ENCODE measurements around the gene RAB28. TPM values are rescaled to one million over a fixed set of nuclear protein-coding genes. Genes with fewer than 3 reads are reported as not detected.
"Not testable (repeated sequence)": the region's sequence is repeated elsewhere in the genome, so short reads cannot be mapped to it uniquely, and the experiment has no call there.

RAB28 gene
- total RNA-seq, 1 donor, result 12.3 TPM

DNA sequence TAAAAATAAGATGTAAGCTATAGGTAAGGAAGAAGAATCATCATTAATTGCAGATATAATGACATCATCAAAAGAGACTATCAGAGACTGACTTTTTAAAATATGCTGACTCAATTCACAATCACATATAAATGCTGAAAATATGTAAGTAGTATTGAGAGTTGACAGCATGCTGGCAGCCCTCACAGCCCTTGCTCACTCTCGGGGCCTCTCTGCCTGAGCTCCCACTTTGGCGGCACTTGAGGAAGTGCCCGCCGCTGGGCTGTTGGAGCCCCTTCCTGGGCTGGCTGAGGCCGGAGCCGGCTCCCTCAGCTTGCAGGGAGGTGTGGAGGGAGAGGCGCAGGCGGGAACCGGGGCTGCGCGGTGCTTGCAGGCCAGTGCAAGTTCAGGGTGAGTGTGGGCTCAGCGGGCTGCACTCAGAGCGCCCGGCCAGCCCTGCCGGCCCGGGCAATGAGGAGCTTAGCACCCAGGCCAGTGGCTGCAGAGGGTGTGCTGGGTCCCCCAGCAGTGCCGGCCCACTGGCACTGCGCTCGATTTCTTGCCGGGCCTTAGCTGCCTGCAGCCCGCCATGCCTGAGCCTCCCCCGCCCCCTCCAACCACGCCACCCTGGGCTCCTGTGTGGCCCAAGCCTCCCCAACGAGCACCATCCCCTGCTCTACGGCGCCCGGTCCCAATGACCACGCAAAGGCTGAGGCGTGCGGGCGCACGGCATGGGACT, 68.9 kb downstream of the RAB28 start:
- H3K27me3 ChIP-seq (ENCODE audit: insufficient read depth, low read length), result no peaks in the 10 kb centered on the region
- no peaks in the 10 kb centered on the region for H4K20me1 ChIP-seq (ENCODE audit: insufficient read depth, low read length)
- peaks cover 3% of the 10 kb centered on the region for H3K79me2 ChIP-seq (ENCODE audit: insufficient read depth, low read length)
- H2AFZ ChIP-seq (ENCODE audit: low read length), result no peak overlapping the region
- H3K9me3 ChIP-seq (ENCODE audit: low read depth, low read length), result no peaks in the 10 kb centered on the region
- no peak overlapping the region for H3K4me3 ChIP-seq (ENCODE audit: insufficient read depth, low read length)
- H3K4me1 ChIP-seq (ENCODE audit: insufficient read depth, low read length), result no peaks in the 10 kb centered on the region
- no peak overlapping the region for H3K27ac ChIP-seq (ENCODE audit: low read depth, low read length)
- no peaks in the 10 kb centered on the region for H3K36me3 ChIP-seq (ENCODE audit: insufficient read depth, low read length)
- TF ChIP-seq, protein P1, sequence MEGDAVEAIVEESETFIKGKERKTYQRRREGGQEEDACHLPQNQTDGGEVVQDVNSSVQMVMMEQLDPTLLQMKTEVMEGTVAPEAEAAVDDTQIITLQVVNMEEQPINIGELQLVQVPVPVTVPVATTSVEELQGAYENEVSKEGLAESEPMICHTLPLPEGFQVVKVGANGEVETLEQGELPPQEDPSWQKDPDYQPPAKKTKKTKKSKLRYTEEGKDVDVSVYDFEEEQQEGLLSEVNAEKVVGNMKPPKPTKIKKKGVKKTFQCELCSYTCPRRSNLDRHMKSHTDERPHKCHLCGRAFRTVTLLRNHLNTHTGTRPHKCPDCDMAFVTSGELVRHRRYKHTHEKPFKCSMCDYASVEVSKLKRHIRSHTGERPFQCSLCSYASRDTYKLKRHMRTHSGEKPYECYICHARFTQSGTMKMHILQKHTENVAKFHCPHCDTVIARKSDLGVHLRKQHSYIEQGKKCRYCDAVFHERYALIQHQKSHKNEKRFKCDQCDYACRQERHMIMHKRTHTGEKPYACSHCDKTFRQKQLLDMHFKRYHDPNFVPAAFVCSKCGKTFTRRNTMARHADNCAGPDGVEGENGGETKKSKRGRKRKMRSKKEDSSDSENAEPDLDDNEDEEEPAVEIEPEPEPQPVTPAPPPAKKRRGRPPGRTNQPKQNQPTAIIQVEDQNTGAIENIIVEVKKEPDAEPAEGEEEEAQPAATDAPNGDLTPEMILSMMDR (IDR thresholded peaks at IDR 0.05; ENCODE audit: extremely low read depth, low read depth, low read length), result no peak
- no peak overlapping the region for H3K4me2 ChIP-seq (ENCODE audit: insufficient read depth, low read length)
- DNase-seq (ENCODE audit: insufficient read length, low spot score, missing footprints), result no peak

DNA sequence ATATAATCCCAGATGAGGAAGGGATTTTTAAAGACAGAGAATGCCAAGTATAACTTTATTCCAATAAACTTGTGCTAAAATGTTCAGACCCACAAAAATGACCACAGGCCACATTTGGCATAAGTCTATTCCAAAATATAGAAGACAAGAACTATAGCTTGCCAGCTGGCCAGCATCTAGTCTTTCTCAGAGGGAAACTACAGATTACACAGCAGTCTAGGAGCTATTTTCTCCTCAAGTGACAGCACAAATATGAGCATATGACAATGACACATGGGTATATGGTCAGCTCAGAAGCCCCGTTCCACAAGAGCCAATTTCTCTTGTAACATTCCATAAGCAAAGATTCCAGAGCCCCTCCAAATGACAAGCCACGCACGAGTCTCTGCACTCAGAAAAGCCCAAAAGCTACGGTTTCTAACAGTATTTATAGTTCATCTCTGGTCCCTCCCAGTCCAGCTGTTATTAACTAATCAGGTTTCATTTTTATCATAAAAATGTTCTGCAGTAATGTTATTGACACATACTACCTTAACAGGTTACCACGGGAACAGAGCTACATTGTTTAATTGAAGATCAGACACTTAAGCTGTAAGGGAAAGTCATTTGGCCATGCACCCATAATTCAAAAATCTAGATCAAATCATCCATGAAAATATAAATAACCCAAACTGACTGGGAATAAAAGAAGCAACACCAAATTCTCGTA, 70.3 kb downstream of the RAB28 start:
- Histone ChIP-seq H3K9me3 (ENCODE audit: low read depth, low read length) (no peaks in the 10 kb centered on the region), H3K36me3 (ENCODE audit: insufficient read depth, low read length) (no peaks in the 10 kb centered on the region), H4K20me1 (ENCODE audit: insufficient read depth, low read length) (no peaks in the 10 kb centered on the region), H3K27ac (ENCODE audit: low read depth, low read length) (no peak overlapping the region), H3K4me2 (ENCODE audit: insufficient read depth, low read length) (no peak overlapping the region), H2AFZ (ENCODE audit: low read length) (no peak overlapping the region), H3K4me3 (ENCODE audit: insufficient read depth, low read length) (no peak overlapping the region), H3K4me1 (ENCODE audit: insufficient read depth, low read length) (no peaks in the 10 kb centered on the region), H3K79me2 (ENCODE audit: insufficient read depth, low read length) (peaks cover 3% of the 10 kb centered on the region), H3K27me3 (ENCODE audit: insufficient read depth, low read length) (no peaks in the 10 kb centered on the region)
- TF ChIP-seq, protein P1 (IDR thresholded peaks at IDR 0.05; ENCODE audit: extremely low read depth, low read depth, low read length), result no peak
- no peak for DNase-seq (ENCODE audit: insufficient read length, low spot score, missing footprints)

DNA sequence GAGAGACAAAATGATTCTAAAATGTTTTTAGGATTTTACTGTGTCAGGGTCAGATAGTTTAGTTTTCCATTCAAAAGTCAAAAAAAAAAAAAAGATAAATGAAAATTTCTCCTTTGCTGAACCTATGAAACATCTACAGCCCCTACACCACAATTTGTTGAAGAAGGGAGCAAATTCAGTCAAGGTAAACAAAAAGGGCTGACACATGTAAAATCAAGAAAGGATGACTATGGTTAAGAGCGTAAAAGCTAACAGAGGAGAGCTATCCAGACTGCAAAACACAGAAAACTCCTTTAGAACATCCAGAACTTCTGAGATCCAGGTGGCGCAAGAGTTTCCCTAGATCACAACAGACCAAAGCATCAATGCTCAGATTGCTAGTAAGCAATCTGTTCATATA, 72.2 kb downstream of the RAB28 start:
- H3K36me3 ChIP-seq (ENCODE audit: insufficient read depth, low read length), result no peaks in the 10 kb centered on the region
- H3K27ac ChIP-seq (ENCODE audit: low read depth, low read length), result no peak overlapping the region
- no peak overlapping the region for H3K4me3 ChIP-seq (ENCODE audit: insufficient read depth, low read length)
- peaks cover 3% of the 10 kb centered on the region for H3K79me2 ChIP-seq (ENCODE audit: insufficient read depth, low read length)
- no peak overlapping the region for H3K4me2 ChIP-seq (ENCODE audit: insufficient read depth, low read length)
- no peaks in the 10 kb centered on the region for H3K4me1 ChIP-seq (ENCODE audit: insufficient read depth, low read length)
- no peak for DNase-seq (ENCODE audit: insufficient read length, low spot score, missing footprints)
- TF ChIP-seq, protein P1 (IDR thresholded peaks at IDR 0.05; ENCODE audit: extremely low read depth, low read depth, low read length), result no peak
- no peak overlapping the region for H2AFZ ChIP-seq (ENCODE audit: low read length)
- H4K20me1 ChIP-seq (ENCODE audit: insufficient read depth, low read length), result no peaks in the 10 kb centered on the region
- no peaks in the 10 kb centered on the region for H3K9me3 ChIP-seq (ENCODE audit: low read depth, low read length)
- H3K27me3 ChIP-seq (ENCODE audit: insufficient read depth, low read length), result no peaks in the 10 kb centered on the region

DNA sequence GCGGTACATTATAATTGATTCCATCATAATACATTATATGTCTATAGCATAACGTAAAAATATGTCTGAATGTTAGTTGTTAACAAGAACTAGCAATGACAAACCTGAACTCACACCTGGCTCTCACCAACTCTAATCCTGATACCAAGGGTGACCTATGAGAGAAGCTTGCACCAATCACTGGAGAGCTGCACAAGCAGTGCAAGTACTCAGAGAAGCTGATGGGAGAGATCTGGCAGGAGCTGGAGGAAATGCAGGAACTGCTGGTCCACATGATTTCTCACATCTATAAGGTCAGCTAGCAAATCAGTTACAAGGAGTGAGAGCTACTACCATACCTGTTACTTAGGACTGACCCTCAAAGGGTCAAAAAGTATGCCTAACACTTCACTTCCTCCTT, 74.8 kb downstream of the RAB28 start:
- no peak overlapping the region for H3K4me3 ChIP-seq (ENCODE audit: insufficient read depth, low read length)
- peaks cover 3% of the 10 kb centered on the region for H3K79me2 ChIP-seq (ENCODE audit: insufficient read depth, low read length)
- no peak for DNase-seq (ENCODE audit: insufficient read length, low spot score, missing footprints)
- no peak overlapping the region for H3K4me2 ChIP-seq (ENCODE audit: insufficient read depth, low read length)
- no peaks in the 10 kb centered on the region for H3K36me3 ChIP-seq (ENCODE audit: insufficient read depth, low read length)
- H3K27me3 ChIP-seq (ENCODE audit: insufficient read depth, low read length), result no peaks in the 10 kb centered on the region
- H4K20me1 ChIP-seq (ENCODE audit: insufficient read depth, low read length), result no peaks in the 10 kb centered on the region
- TF ChIP-seq, protein P1 (IDR thresholded peaks at IDR 0.05; ENCODE audit: extremely low read depth, low read depth, low read length), result no peak
- H3K9me3 ChIP-seq (ENCODE audit: low read depth, low read length), result no peaks in the 10 kb centered on the region
- H3K27ac ChIP-seq (ENCODE audit: low read depth, low read length), result no peak overlapping the region
- no peak overlapping the region for H2AFZ ChIP-seq (ENCODE audit: low read length)
- no peaks in the 10 kb centered on the region for H3K4me1 ChIP-seq (ENCODE audit: insufficient read depth, low read length)

DNA sequence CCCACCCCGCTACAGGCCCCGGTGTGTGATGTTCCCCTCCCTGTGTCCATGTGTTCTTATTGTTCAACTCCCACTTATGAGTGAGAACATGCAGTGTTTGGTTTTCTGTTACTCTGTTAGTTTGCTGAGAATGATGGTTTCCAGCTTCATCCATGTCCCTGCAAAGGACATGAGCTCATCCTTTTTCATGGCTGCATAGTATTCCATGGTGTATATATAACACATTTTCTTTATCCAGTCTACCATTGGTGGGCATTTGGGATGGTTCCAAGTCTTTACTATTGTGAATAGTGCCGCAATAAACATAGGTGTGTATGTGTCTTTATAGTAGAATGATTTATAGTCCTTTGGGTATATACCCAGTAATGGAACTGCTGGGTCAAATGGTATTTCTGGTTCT, 78.0 kb downstream of the RAB28 start:
- H3K4me1 ChIP-seq (ENCODE audit: insufficient read depth, low read length); H3K27ac ChIP-seq (ENCODE audit: low read depth, low read length); H3K4me3 ChIP-seq (ENCODE audit: insufficient read depth, low read length); H3K79me2 ChIP-seq (ENCODE audit: insufficient read depth, low read length); H3K4me2 ChIP-seq (ENCODE audit: insufficient read depth, low read length); H3K9me3 ChIP-seq (ENCODE audit: low read depth, low read length); H3K27me3 ChIP-seq (ENCODE audit: insufficient read depth, low read length); H2AFZ ChIP-seq (ENCODE audit: low read length); H3K36me3 ChIP-seq (ENCODE audit: insufficient read depth, low read length); H4K20me1 ChIP-seq (ENCODE audit: insufficient read depth, low read length); DNase-seq (ENCODE audit: insufficient read length, low spot score, missing footprints): not testable (repeated sequence)

Data from osteoblast (primary cell).